Natural killer cell (primary cell): ENCODE data around the gene CDKL5. TPM values are rescaled to one million over a fixed set of nuclear protein-coding genes. Genes with fewer than 3 reads are reported as not detected.

Experiments used
- ATAC-seq, 3 donors: fragments of 150-1000 bp in 2 of 3; fragments of 200-7000 bp in 1 of 3; cut with Tn5 transposase; 1 replicate in 1 of 3; 2 replicates in 2 of 3; pipeline ENCODE4 v1.10.0; 2021; ENCODE audit warnings: mild to moderate bottlenecking in 2 of 3, moderate library complexity in 2 of 3
- DNase-seq, 2 donors: peaks; one replicate each; pipeline versions ENCODE4 v3.0.0 to v3.0.0-alpha.2; 2013 to 2021; ENCODE audit warnings: mixed read lengths in 1 of 2
- H3K27ac ChIP-seq: one replicate; pipeline ENCODE4 v1.5.1; 2013; ENCODE audit warnings: mild to moderate bottlenecking, low read length
- H3K27me3 ChIP-seq: one replicate; pipeline ENCODE4 v1.6.1; 2013; ENCODE audit warnings: low read length; ENCODE audit not compliant: control insufficient read depth, insufficient read depth
- H3K36me3 ChIP-seq: one replicate; pipeline ENCODE4 v1.6.1; 2013; ENCODE audit warnings: low read length; ENCODE audit not compliant: control insufficient read depth, insufficient read depth
- H3K4me1 ChIP-seq: one replicate; pipeline ENCODE4 v1.6.1; 2013; ENCODE audit warnings: low read length; ENCODE audit not compliant: control insufficient read depth, insufficient read depth
- H3K4me3 ChIP-seq: one replicate; pipeline ENCODE4 v1.5.1; 2013; ENCODE audit warnings: low read length
- H3K9me3 ChIP-seq: one replicate; pipeline ENCODE4 v1.6.1; 2013; ENCODE audit warnings: low read length; ENCODE audit not compliant: control insufficient read depth, insufficient read depth
- H3K27ac Mint-ChIP-seq, 2 donors: one replicate each; pipeline ENCODE4 v1.8.0; 2022; ENCODE audit warnings: mild to moderate bottlenecking in 2 of 2, mixed read lengths in 2 of 2, moderate library complexity in 1 of 2
- H3K27me3 Mint-ChIP-seq, 2 donors: one replicate each; pipeline ENCODE4 v1.8.0; 2022; ENCODE audit warnings: low read depth in 2 of 2, mixed read lengths in 2 of 2
- H3K36me3 Mint-ChIP-seq: one replicate; pipeline ENCODE4 v1.8.0; 2022; ENCODE audit warnings: mixed read lengths
- H3K4me1 Mint-ChIP-seq, 2 donors: one replicate each; pipeline ENCODE4 v1.8.0; 2022; ENCODE audit warnings: mixed read lengths in 2 of 2
- H3K4me3 Mint-ChIP-seq: one replicate; pipeline ENCODE4 v1.8.0; 2022; ENCODE audit warnings: mild to moderate bottlenecking, moderate library complexity, mixed read lengths
- H3K9me3 Mint-ChIP-seq, 2 donors: one replicate each; pipeline ENCODE4 v1.8.0; 2022; ENCODE audit warnings: mixed read lengths in 2 of 2
- CTCF ChIP-seq: fragments of 200-600 bp; IDR thresholded peaks from one replicate; pipeline ENCODE4 v1.8.0; 2022; ENCODE audit warnings: antibody characterized with exemption
- WGBS: methylation state at CpG from one replicate; pipeline ENCODE4 v1.1.7; 2013; ENCODE audit warnings: missing lambda C conversion rate; ENCODE audit not compliant: insufficient coverage; 5-methylcytosine and 5-hydroxymethylcytosine counted together
- intact Hi-C: fragments of 100-400 bp; cut with micrococcal nuclease; formaldehyde crosslinking; loops from one replicate; pipeline ENCODE4 v1.14.2; 2022
- total RNA-seq, 4 donors: library from RNA; stranded (reverse); fragments of 120-200 nt in 1 of 4; gene quantifications; one replicate each; pipeline versions ENCODE4 v1.2.3 to v1.2.4, GENCODE V29; 2013 to 2022

The CDKL5 gene
- total RNA-seq, 3 donors from 2014 or later (not counting 1 experiment from before 2014, with no cell fraction given) = 3.4 to 4.3 (median 3.5) TPM

- H3K9me3 Mint-ChIP-seq = no peaks in the 10 kb centered on the region
- no peak overlapping the region for H3K4me3 ChIP-seq
- intact Hi-C loops = no loop called here
- no peak overlapping the region for H3K4me3 Mint-ChIP-seq
- ATAC-seq (no peak), DNase-seq (no peak)
- H3K27ac Mint-ChIP-seq = no peak overlapping the region
- no peaks in the 10 kb centered on the region for H3K36me3 Mint-ChIP-seq
- H3K27me3 ChIP-seq = no peaks in the 10 kb centered on the region
- H3K9me3 ChIP-seq = no peaks in the 10 kb centered on the region
- H3K36me3 ChIP-seq = no peaks in the 10 kb centered on the region
- H3K27ac ChIP-seq = no peak overlapping the region
- 67% methylated on average over 1 of the region's 2 CpGs for WGBS
- no peaks in the 10 kb centered on the region for H3K4me1 ChIP-seq
- no peak for TF ChIP-seq CTCF
- H3K27me3 Mint-ChIP-seq = no peaks in the 10 kb centered on the region
- H3K4me1 Mint-ChIP-seq = peaks cover 5 to 7% of the 10 kb centered on the region in 2 donors
These were observed 193.9 kb downstream of the CDKL5 start for GRCh38 chrX:18619288-18619687.

- Mint-ChIP-seq H3K4me3 (no peak overlapping the region), H3K36me3 (no peaks in the 10 kb centered on the region), H3K27me3 (no peaks in the 10 kb centered on the region), H3K27ac (no peak overlapping the region), H3K4me1 (peaks cover 5 to 7% of the 10 kb centered on the region in 2 donors), H3K9me3 (no peaks in the 10 kb centered on the region)
- H3K36me3 ChIP-seq = no peaks in the 10 kb centered on the region
- intact Hi-C loops = no loop called here
- H3K9me3 ChIP-seq = no peaks in the 10 kb centered on the region
- H3K27ac ChIP-seq = no peak overlapping the region
- H3K4me3 ChIP-seq = no peak overlapping the region
- ATAC-seq (no peak), DNase-seq (no peak)
- H3K27me3 ChIP-seq = no peaks in the 10 kb centered on the region
- H3K4me1 ChIP-seq = no peaks in the 10 kb centered on the region
- TF ChIP-seq CTCF = no peak
- 96% methylated on average over 6 of the region's 8 CpGs for WGBS
These were observed 194.9 kb downstream of the CDKL5 start for GRCh38 chrX:18620349-18620748.

GRCh38 chrX:18624599-18624998, 199.2 kb downstream of the CDKL5 start:
- no peak for TF ChIP-seq CTCF
- ATAC-seq (no peak), DNase-seq (no peak)
- intact Hi-C loops = no loop called here
- H3K36me3 Mint-ChIP-seq = no peaks in the 10 kb centered on the region
- H3K9me3 Mint-ChIP-seq = no peaks in the 10 kb centered on the region
- no CpG with 5 or more reads among the region's 2 CpGs for WGBS
- H3K4me3 Mint-ChIP-seq = no peak overlapping the region
- peaks cover 2% of the 10 kb centered on the region for H3K36me3 ChIP-seq
- no peaks in the 10 kb centered on the region for H3K4me1 Mint-ChIP-seq
- H3K27ac ChIP-seq = no peak overlapping the region
- no peaks in the 10 kb centered on the region for H3K27me3 Mint-ChIP-seq
- H3K4me3 ChIP-seq = no peak overlapping the region
- H3K9me3 ChIP-seq = no peaks in the 10 kb centered on the region
- no peaks in the 10 kb centered on the region for H3K27me3 ChIP-seq
- no peaks in the 10 kb centered on the region for H3K4me1 ChIP-seq
- no peak overlapping the region for H3K27ac Mint-ChIP-seq

GRCh38 chrX:18630934-18631333, 205.5 kb downstream of the CDKL5 start:
- Mint-ChIP-seq H3K4me1 (no peaks in the 10 kb centered on the region), H3K4me3 (no peak overlapping the region), H3K27me3 (no peaks in the 10 kb centered on the region), H3K9me3 (no peaks in the 10 kb centered on the region), H3K27ac (no peak overlapping the region), H3K36me3 (no peaks in the 10 kb centered on the region)
- H3K36me3 ChIP-seq = peaks cover 2% of the 10 kb centered on the region
- no peaks in the 10 kb centered on the region for H3K4me1 ChIP-seq
- ATAC-seq (no peak), DNase-seq (no peak)
- intact Hi-C loops = no loop called here
- H3K4me3 ChIP-seq = no peak overlapping the region
- no peaks in the 10 kb centered on the region for H3K9me3 ChIP-seq
- H3K27ac ChIP-seq = no peak overlapping the region
- no peaks in the 10 kb centered on the region for H3K27me3 ChIP-seq
- WGBS = 95% methylated on average over 8 of the region's 8 CpGs
- TF ChIP-seq CTCF = no peak
